HepG2 (cell line): Measurements from ENCODE around the gene STPG4. TPM values are rescaled to one million over a fixed set of nuclear protein-coding genes. Genes with fewer than 3 reads are reported as not detected.

Experiments
- ATAC-seq: fragments of 200-7000 bp; cut with Tn5 transposase; 3 replicates; pipeline ENCODE4 v1.9.1; 2020; ENCODE audit warnings: mild to moderate bottlenecking, moderate library complexity
- BruUV-seq: library from RNA; stranded (reverse); fragments of 400-500 nt; replicated peaks from 2 replicates; lab custom pipeline; 2021; lab: Mats Ljungman, UMichigan
- CTCF ChIA-PET: fragments of 300-600 bp; formaldehyde crosslinking; extraction: SDS; loops from one replicate; lab custom pipeline; 2021; ENCODE audit warnings: low total read pairs, inconsistent platforms, low intra/inter-chr PET ratio; lab: Yijun Ruan, JAX
- POLR2A ChIA-PET: fragments of 350-600 bp; sonication (Branson Sonifier 250); formaldehyde crosslinking; loops from one replicate; lab custom pipeline; 2020; ENCODE audit warnings: antibody characterized with exemption, inconsistent platforms; lab: Yijun Ruan, JAX
- DNase-seq: peaks from one replicate; pipeline ENCODE4 v3.0.0-alpha.2; 2015; ENCODE audit warnings: low spot score
- FAIRE-seq: peaks from 3 replicates; lab custom pipeline; 2011; peaks lifted over from hg19 to GRCh38; lab: Jason Lieb, UNC
- H2AFZ ChIP-seq: one replicate; pipeline ENCODE4 v1.6.1; 2011; ENCODE audit warnings: low read length, inconsistent platforms
- H3K27ac ChIP-seq: fragments of 300-600 bp; 3 replicates; pipeline ENCODE4 v1.8.0; 2011; ENCODE audit warnings: mixed run types, mild to moderate bottlenecking, mixed read lengths, low read length, inconsistent platforms; ENCODE audit not compliant: insufficient read depth; ENCODE audit errors: extremely low read length
- H3K27me3 ChIP-seq, 2 experiments: fragments of 200-600 bp in 1 of 2; 2 replicates in 1 of 2; 3 replicates in 1 of 2; pipeline versions ENCODE4 v1.6.0 to v1.8.0; 2011; ENCODE audit warnings: low read length in 2 of 2, mild to moderate bottlenecking in 2 of 2, moderate library complexity in 2 of 2, inconsistent platforms in 1 of 2; ENCODE audit not compliant: insufficient read depth in 2 of 2, control insufficient read depth in 1 of 2
- H3K36me3 ChIP-seq, 2 experiments: fragments of 200-600 bp in 1 of 2; replicated peaks in 1 of 2; 2 replicates in 1 of 2; 3 replicates in 1 of 2; pipeline versions ENCODE4 v1.5.1 to v1.8.0; 2011; ENCODE audit warnings: low read length in 2 of 2, inconsistent platforms in 1 of 2; ENCODE audit not compliant: insufficient read depth in 2 of 2, control insufficient read depth in 1 of 2
- H3K4me1 ChIP-seq: 2 replicates; pipeline ENCODE4 v1.5.1; 2012; ENCODE audit warnings: low read length, inconsistent platforms; ENCODE audit not compliant: insufficient read depth
- H3K4me2 ChIP-seq: 2 replicates; pipeline ENCODE4 v1.6.0; 2011; ENCODE audit warnings: low read depth, low read length, inconsistent platforms
- H3K4me3 ChIP-seq, 3 experiments: fragments of 200-600 bp in 1 of 3; sonication (generic), shearing (Covaris generic) in 1 of 3; replicated peaks in 1 of 3; 2 replicates each; pipeline ENCODE4 v1.5.1; 2011 to 2016; ENCODE audit warnings: low read length in 3 of 3, inconsistent platforms in 2 of 3, low read depth in 2 of 3, mild to moderate bottlenecking in 2 of 3, control low read depth in 1 of 3, mixed read lengths in 1 of 3; ENCODE audit not compliant: insufficient read depth in 1 of 3
- H3K79me2 ChIP-seq: one replicate; pipeline ENCODE4 v1.6.1; 2011; ENCODE audit warnings: low read length, inconsistent platforms; ENCODE audit not compliant: insufficient read depth
- H3K9ac ChIP-seq: 2 replicates; pipeline ENCODE4 v1.6.0; 2011; ENCODE audit warnings: mild to moderate bottlenecking, low read depth, low read length, inconsistent platforms; ENCODE audit not compliant: insufficient read depth
- H3K9me3 ChIP-seq: 2 replicates; pipeline ENCODE4 v1.5.1; 2012; ENCODE audit warnings: mild to moderate bottlenecking, low read length
- H4K20me1 ChIP-seq: 2 replicates; pipeline ENCODE4 v1.6.0; 2011; ENCODE audit warnings: inconsistent platforms, mild to moderate bottlenecking, low read length, moderate library complexity; ENCODE audit not compliant: insufficient read depth
- HOXD1 ChIP-seq: sonication (generic); formaldehyde crosslinking; IDR thresholded peaks from 2 replicates; pipeline ENCODE4 v1.5.0; 2020; ENCODE audit warnings: missing genetic modification reagents
- MAF1 ChIP-seq: sonication (generic); formaldehyde crosslinking; IDR thresholded peaks from 2 replicates; pipeline ENCODE4 v1.5.0; 2020; ENCODE audit warnings: missing genetic modification reagents, borderline replicate concordance
- NCOA1 ChIP-seq: sonication (generic); formaldehyde crosslinking; IDR thresholded peaks from 2 replicates; pipeline ENCODE4 v1.9.0; 2021; ENCODE audit warnings: missing genetic modification reagents
- SRSF4 ChIP-seq: fragments of 200-400 bp; formaldehyde crosslinking; IDR thresholded peaks from one replicate; pipeline ENCODE4 v1.6.1; 2018; ENCODE audit warnings: mild to moderate bottlenecking, low read depth, low read length, moderate library complexity; ENCODE audit not compliant: poor library complexity, severe bottlenecking
- TARDBP ChIP-seq: sonication (generic); formaldehyde crosslinking; IDR thresholded peaks from 2 replicates; pipeline ENCODE4 v1.8.0; 2022; ENCODE audit warnings: mild to moderate bottlenecking, missing genetic modification reagents
- ZBTB21 ChIP-seq: sonication (generic); formaldehyde crosslinking; IDR thresholded peaks from 2 replicates; pipeline ENCODE4 v1.4.0; 2020; ENCODE audit warnings: missing genetic modification reagents
- ZBTB7A ChIP-seq: sonication (generic); formaldehyde crosslinking; IDR thresholded peaks from 2 replicates; pipeline ENCODE4 v1.8.0; 2022; ENCODE audit warnings: mild to moderate bottlenecking, missing genetic modification reagents
- ZNF234 ChIP-seq: sonication (generic); formaldehyde crosslinking; conservative IDR thresholded peaks from 2 replicates; pipeline ENCODE4 v1.5.1; 2020; ENCODE audit warnings: mild to moderate bottlenecking, missing genetic modification reagents
- ZNF33A ChIP-seq: sonication (generic); formaldehyde crosslinking; IDR thresholded peaks from 2 replicates; pipeline ENCODE4 v1.5.1; 2020; ENCODE audit warnings: missing genetic modification reagents, mild to moderate bottlenecking, moderate library complexity, borderline replicate concordance
- ZNF34 ChIP-seq: sonication (generic); formaldehyde crosslinking; IDR thresholded peaks from 2 replicates; pipeline ENCODE4 v1.4.0; 2020; ENCODE audit warnings: mild to moderate bottlenecking, missing genetic modification reagents, borderline replicate concordance
- ZNF615 ChIP-seq: sonication (generic); formaldehyde crosslinking; IDR thresholded peaks from 2 replicates; pipeline ENCODE4 v1.5.0; 2020; ENCODE audit warnings: mild to moderate bottlenecking, missing genetic modification reagents, borderline replicate concordance
- WGBS: methylation state at CpG from one replicate; pipeline ENCODE4 v1.1.6; 2017; ENCODE audit warnings: low lambda C conversion rate; 5-methylcytosine and 5-hydroxymethylcytosine counted together
- in situ Hi-C: cut with HindIII; loops from 2 replicates; pipeline ENCODE4 v1.10.0; 2017; ENCODE audit warnings: low pct_unique_long_range_greater_than_20kb; ENCODE audit not compliant: extremely low pct_ligation_motif_present
- intact Hi-C: fragments of 100-400 bp; cut with micrococcal nuclease; formaldehyde crosslinking; loops from one replicate; pipeline ENCODE4 v1.10.0; 2022; ENCODE audit not compliant: unreplicated experiment
- polyA plus RNA-seq, 8 experiments: library from polyadenylated mRNA; depleted of rRNA in 3 of 8; stranded (reverse) in 7 of 8; unstranded in 1 of 8; fragments of >200 nt; fragmentation: Illumina TruSeq in 4 of 8; extraction: Trizol in 4 of 8; gene quantifications; 2 replicates each; pipeline versions ENCODE4 v1.2.1 to v1.2.3, GENCODE V29; 2011 to 2016; ENCODE audit warnings: low read depth in 4 of 8, missing spikeins in 1 of 8, mixed read lengths in 1 of 8; ENCODE audit not compliant: insufficient read depth in 1 of 8
- total RNA-seq, 5 experiments: library from RNA; depleted of rRNA; stranded (reverse); fragments of >200 nt; fragmentation: Illumina TruSeq; extraction: Trizol; gene quantifications; 2 replicates each; pipeline ENCODE4 v1.2.3, GENCODE V29; 2016; ENCODE audit warnings: low read depth in 1 of 5
- TF ChIP-seq, protein P1 (sequence below): sonication (generic); formaldehyde crosslinking; IDR thresholded peaks from 2 replicates; pipeline ENCODE4 v1.8.1; 2023; ENCODE audit warnings: mild to moderate bottlenecking, missing genetic modification reagents, borderline replicate concordance

The STPG4 gene
- total and polyA plus RNA-seq, 2 of the 13 experiments (the other 11 are each of a cell fraction or from before 2014, with no cell fraction given), result 0.11 to 0.15 TPM

GRCh38 chr2:47204691-47205090, 49.6 kb upstream of the STPG4 start:
- Histone ChIP-seq H4K20me1 (no peaks in the 10 kb centered on the region), H3K79me2 (no peaks in the 10 kb centered on the region), H3K9ac (no peak overlapping the region), H3K4me1 (peaks cover 10% of the 10 kb centered on the region), H3K9me3 (no peaks in the 10 kb centered on the region), H3K27ac (no peak overlapping the region), H3K27me3 (peaks cover 7 to 33% of the 10 kb centered on the region in 2 experiments), H3K4me3 (no peak overlapping the region), H3K36me3 (no peaks in the 10 kb centered on the region), H2AFZ (no peak overlapping the region), H3K4me2 (no peak overlapping the region)
- WGBS, result 43% methylated on average over 3 of the region's 3 CpGs
- no peak for DNase-seq
- CTCF ChIA-PET, result no interaction called here
- in situ Hi-C loops, result no loop called here
- intact Hi-C loops, result no loop called here
- ATAC-seq, result no peak
- POLR2A ChIA-PET, result no interaction called here
- FAIRE-seq, result no peak
- TF ChIP-seq ZBTB21 (no peak), ZNF34 (CRISPR knock-in tag) (no peak), MAF1 (CRISPR knock-in tag) (no peak), SRSF4 (no peak), TARDBP (CRISPR knock-in tag) (no peak), NCOA1 (CRISPR knock-in tag) (no peak), ZNF33A (CRISPR knock-in tag) (no peak), ZNF615 (CRISPR knock-in tag) (no peak), ZNF234 (no peak), HOXD1 (CRISPR knock-in tag) (no peak), ZBTB7A (CRISPR knock-in tag) (no peak)
- TF ChIP-seq, protein P1, sequence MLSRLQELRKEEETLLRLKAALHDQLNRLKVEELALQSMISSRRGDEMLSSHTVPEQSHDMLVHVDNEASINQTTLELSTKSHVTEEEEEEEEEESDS, result no peak
- no TSS peak for BruUV-seq
